ENCODE measurements around the gene ADAM10.

DNA sequence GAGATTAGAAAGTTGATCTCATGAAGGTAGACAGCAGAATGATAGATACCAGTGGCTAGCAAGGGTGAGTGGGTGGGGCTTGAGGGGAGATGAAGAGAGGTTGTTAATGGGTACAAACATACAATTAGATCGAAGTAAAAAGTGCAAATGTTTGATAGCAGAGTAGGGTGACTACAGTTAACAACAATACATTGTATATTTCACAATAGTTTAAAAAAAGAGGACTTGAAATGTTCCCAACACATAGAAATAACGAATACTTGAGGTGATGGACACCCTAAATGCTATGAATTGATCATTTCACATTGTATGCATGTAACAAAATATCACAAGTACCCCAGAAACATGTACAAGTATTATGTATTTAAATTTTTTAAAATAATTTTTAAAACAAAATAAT, 47.3 kb downstream of the ADAM10 start:
- TF ChIP-seq, protein P1, sequence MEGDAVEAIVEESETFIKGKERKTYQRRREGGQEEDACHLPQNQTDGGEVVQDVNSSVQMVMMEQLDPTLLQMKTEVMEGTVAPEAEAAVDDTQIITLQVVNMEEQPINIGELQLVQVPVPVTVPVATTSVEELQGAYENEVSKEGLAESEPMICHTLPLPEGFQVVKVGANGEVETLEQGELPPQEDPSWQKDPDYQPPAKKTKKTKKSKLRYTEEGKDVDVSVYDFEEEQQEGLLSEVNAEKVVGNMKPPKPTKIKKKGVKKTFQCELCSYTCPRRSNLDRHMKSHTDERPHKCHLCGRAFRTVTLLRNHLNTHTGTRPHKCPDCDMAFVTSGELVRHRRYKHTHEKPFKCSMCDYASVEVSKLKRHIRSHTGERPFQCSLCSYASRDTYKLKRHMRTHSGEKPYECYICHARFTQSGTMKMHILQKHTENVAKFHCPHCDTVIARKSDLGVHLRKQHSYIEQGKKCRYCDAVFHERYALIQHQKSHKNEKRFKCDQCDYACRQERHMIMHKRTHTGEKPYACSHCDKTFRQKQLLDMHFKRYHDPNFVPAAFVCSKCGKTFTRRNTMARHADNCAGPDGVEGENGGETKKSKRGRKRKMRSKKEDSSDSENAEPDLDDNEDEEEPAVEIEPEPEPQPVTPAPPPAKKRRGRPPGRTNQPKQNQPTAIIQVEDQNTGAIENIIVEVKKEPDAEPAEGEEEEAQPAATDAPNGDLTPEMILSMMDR (IDR thresholded peaks at IDR 0.05) = no peak
- no peak for TF ChIP-seq POLR2A (IDR thresholded peaks at IDR 0.05)

Measured in breast epithelium (tissue), 3 donors.